H1 (cell line): ENCODE measurements around the gene NUDT19. TPM values are rescaled to one million over a fixed set of nuclear protein-coding genes. Genes with fewer than 3 reads are reported as not detected.

Source experiments
- HDAC2 ChIP-seq, 2 experiments: fragments of 300-600 bp in 1 of 2; sonication (generic) in 1 of 2; IDR thresholded peaks; 2 replicates each; pipeline ENCODE4 v1.6.1; 2011 to 2012; ENCODE audit warnings: low read depth in 2 of 2, low read length in 2 of 2, mild to moderate bottlenecking in 2 of 2, moderate library complexity in 2 of 2, borderline replicate concordance in 1 of 2, inconsistent platforms in 1 of 2
- KDM1A ChIP-seq: fragments of 200-600, 300-600 bp; sonication (generic); IDR thresholded peaks from 2 replicates; pipeline ENCODE4 v1.7.1; 2016; ENCODE audit warnings: mild to moderate bottlenecking, low read length, borderline replicate concordance
- KDM5A ChIP-seq: fragments of 200-600 bp; IDR thresholded peaks from 2 replicates; pipeline ENCODE4 v1.7.1; 2012; ENCODE audit warnings: mild to moderate bottlenecking, low read length, inconsistent platforms, mixed read lengths
- RBBP5 ChIP-seq: IDR thresholded peaks from 2 replicates; pipeline ENCODE4 v1.7.1; 2012; ENCODE audit warnings: low read depth, mild to moderate bottlenecking, inconsistent platforms, low read length, moderate library complexity, borderline replicate concordance
- SIN3A ChIP-seq, 2 experiments: IDR thresholded peaks in 1 of 2; conservative IDR thresholded peaks in 1 of 2; 2 replicates each; pipeline ENCODE4 v1.6.1; 2011 to 2012; ENCODE audit warnings: low read length in 2 of 2, improper control_type of control experiment in 1 of 2, low read depth in 1 of 2, mild to moderate bottlenecking in 1 of 2
- SP1 ChIP-seq: IDR thresholded peaks from 2 replicates; pipeline ENCODE4 v1.6.1; 2011; ENCODE audit warnings: low read depth, low read length
- SP2 ChIP-seq: IDR thresholded peaks from 2 replicates; pipeline ENCODE4 v1.6.1; 2012; ENCODE audit warnings: mild to moderate bottlenecking, low read length, inconsistent platforms
- TAF1 ChIP-seq: IDR thresholded peaks from 2 replicates; pipeline ENCODE4 v1.6.1; 2011; ENCODE audit warnings: mild to moderate bottlenecking, low read depth, low read length
- polyA plus RNA-seq, 7 experiments: library from polyadenylated mRNA; depleted of rRNA in 3 of 7; stranded (reverse) in 5 of 7; unstranded in 2 of 7; fragments of >200 nt in 5 of 7; fragments of 200-250 nt in 2 of 7; gene quantifications; 1 replicate in 5 of 7; 2 replicates in 1 of 7; 4 replicates in 1 of 7; pipeline versions ENCODE4 v1.2.1 to v1.2.3, GENCODE V29; 2011 to 2013; ENCODE audit warnings: missing spikeins in 2 of 7, mixed read lengths in 2 of 7
- total RNA-seq: library from RNA; stranded (reverse); fragmentation: NEBNext Ultra II Directional; extraction: Animal tissue kit (Norgen Biotek cat#: 25700); gene quantifications from 2 replicates; pipeline ENCODE4 v1.2.1, GENCODE V29; 2021
- TF ChIP-seq, protein P1 (sequence below), 3 experiments: IDR thresholded peaks; 1 replicate in 2 of 3; 2 replicates in 1 of 3; pipeline versions ENCODE4 v1.5.1 to v1.6.1; 2011; ENCODE audit warnings: low read length in 3 of 3, mild to moderate bottlenecking in 3 of 3, inconsistent platforms in 2 of 3, low read depth in 1 of 3, moderate library complexity in 1 of 3; ENCODE audit not compliant: insufficient read depth in 1 of 3; ENCODE audit errors: control extremely low read depth in 1 of 3
- TF ChIP-seq, protein P2 (sequence below): IDR thresholded peaks from 2 replicates; pipeline ENCODE4 v1.6.1; 2012; ENCODE audit warnings: inconsistent platforms
- TF ChIP-seq, protein P3 (sequence below): IDR thresholded peaks from 2 replicates; pipeline ENCODE4 v1.6.1; 2012; ENCODE audit warnings: inconsistent platforms

NUDT19 gene
- total and polyA plus RNA-seq, 2 of the 8 experiments (the other 6 are each of a cell fraction or from before 2014, with no cell fraction given), result 2.0 to 3.3 TPM

DNA sequence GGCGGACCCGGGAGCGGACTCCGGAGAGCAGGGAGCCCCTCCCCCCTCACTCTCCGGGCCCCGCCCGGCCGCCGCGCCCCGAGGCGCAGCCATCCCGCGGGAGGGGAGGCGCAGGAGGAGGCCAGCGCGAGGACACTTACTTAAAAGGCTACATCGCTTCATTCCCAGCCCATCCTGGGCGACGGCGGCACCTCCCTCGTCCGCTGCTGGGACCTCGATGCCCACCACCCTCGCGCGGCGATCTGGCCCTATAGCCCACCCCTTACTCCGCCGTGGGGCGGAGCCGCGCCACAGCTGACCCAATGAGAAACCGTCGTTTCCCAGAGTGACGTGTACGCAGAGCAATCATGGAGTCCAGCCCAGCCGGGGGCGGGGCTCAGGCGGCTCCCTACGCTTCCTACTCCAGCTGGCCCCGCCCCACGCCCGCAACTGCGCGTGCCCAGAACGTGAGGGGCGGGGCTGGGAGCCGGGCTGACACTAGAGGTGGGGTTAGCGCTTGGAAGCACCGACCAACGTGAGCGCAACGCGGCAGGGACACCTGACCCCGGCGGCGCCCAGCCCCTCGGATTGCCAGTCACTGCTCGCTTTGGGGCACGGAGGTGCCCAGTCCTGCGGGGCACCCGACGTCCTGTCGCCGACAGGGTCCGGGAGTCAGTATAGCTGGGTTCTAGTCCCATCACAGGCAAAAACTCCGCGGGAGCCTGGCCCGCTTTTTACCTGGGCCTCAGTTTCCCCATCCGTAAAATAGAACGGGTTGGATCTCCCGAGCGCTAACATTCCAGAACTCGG, 16.5 kb upstream of the NUDT19 start, which contains the start of gene ANKRD27 (continued):
- TF ChIP-seq SIN3A (conservative IDR thresholded peaks at IDR 0.05 in 1 of 2, IDR thresholded peaks at IDR 0.05 in 1 of 2; ENCODE audit: low read depth in 1 of 2, low read length in 2 of 2) (0 out of 4 replicates have a peak, but pooled peaks of 1 of the 2 experiments have one; percentile 21), HDAC2 (IDR thresholded peaks at IDR 0.05; ENCODE audit: borderline replicate concordance in 1 of 2, low read depth in 2 of 2, low read length in 2 of 2) (no peak), KDM5A (no peak), RBBP5 (peak; percentile 56; the same call in 1 of the 2 replicates), SP2 (peak; percentile 76), TAF1 (peak; percentile 74), KDM1A (peak; percentile 8; the same call in 1 of the 2 replicates), SP1 (peak; percentile 98)
- TF ChIP-seq, protein P1, sequence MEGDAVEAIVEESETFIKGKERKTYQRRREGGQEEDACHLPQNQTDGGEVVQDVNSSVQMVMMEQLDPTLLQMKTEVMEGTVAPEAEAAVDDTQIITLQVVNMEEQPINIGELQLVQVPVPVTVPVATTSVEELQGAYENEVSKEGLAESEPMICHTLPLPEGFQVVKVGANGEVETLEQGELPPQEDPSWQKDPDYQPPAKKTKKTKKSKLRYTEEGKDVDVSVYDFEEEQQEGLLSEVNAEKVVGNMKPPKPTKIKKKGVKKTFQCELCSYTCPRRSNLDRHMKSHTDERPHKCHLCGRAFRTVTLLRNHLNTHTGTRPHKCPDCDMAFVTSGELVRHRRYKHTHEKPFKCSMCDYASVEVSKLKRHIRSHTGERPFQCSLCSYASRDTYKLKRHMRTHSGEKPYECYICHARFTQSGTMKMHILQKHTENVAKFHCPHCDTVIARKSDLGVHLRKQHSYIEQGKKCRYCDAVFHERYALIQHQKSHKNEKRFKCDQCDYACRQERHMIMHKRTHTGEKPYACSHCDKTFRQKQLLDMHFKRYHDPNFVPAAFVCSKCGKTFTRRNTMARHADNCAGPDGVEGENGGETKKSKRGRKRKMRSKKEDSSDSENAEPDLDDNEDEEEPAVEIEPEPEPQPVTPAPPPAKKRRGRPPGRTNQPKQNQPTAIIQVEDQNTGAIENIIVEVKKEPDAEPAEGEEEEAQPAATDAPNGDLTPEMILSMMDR (IDR thresholded peaks at IDR 0.05; ENCODE audit: control extremely low read depth in 1 of 3, insufficient read depth in 1 of 3, low read depth in 1 of 3, low read length in 3 of 3), result no peak
- TF ChIP-seq, protein P2, sequence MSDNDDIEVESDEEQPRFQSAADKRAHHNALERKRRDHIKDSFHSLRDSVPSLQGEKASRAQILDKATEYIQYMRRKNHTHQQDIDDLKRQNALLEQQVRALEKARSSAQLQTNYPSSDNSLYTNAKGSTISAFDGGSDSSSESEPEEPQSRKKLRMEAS, result no peak
- TF ChIP-seq, protein P3, sequence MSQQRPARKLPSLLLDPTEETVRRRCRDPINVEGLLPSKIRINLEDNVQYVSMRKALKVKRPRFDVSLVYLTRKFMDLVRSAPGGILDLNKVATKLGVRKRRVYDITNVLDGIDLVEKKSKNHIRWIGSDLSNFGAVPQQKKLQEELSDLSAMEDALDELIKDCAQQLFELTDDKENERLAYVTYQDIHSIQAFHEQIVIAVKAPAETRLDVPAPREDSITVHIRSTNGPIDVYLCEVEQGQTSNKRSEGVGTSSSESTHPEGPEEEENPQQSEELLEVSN, result peak; percentile 33; the same call in 1 of the 2 replicates
- TF ChIP-seq, all 59 proteins: peak for 16
